GM12878 (cell line): ENCODE data around the gene ADCY9. TPM values are rescaled to one million over a fixed set of nuclear protein-coding genes. Genes with fewer than 3 reads are reported as not detected.

ENCODE experiments used
- ATAC-seq: fragments of 200-7000 bp; cut with Tn5 transposase; 3 replicates; pipeline ENCODE4 v1.9.1; 2020; ENCODE audit warnings: mild to moderate bottlenecking, moderate library complexity
- BruUV-seq: library from RNA; stranded (reverse); fragments of 400-500 nt; replicated peaks from 2 replicates; lab custom pipeline; 2021; lab: Mats Ljungman, UMichigan
- CTCF ChIA-PET: fragments of 300-600 bp; sonication (Branson Sonifier 250); formaldehyde crosslinking; extraction: SDS; loops from one replicate; lab custom pipeline; 2021; ENCODE audit warnings: inconsistent platforms; lab: Yijun Ruan, JAX
- POLR2A ChIA-PET: fragments of 350-600 bp; formaldehyde crosslinking; extraction: SDS; loops from one replicate; lab custom pipeline; 2021; ENCODE audit warnings: inconsistent platforms; lab: Charles Lee
- RAD21 ChIA-PET: fragments of 300-600 bp; sonication (Branson Sonifier 250); formaldehyde crosslinking; loops from one replicate; lab custom pipeline; 2023; ENCODE audit warnings: antibody characterized with exemption; ENCODE audit not compliant: unreplicated experiment; lab: Charles Lee
- SMC1A ChIA-PET: fragments of 300-600 bp; sonication (Branson Sonifier 250); formaldehyde crosslinking; loops from one replicate; lab custom pipeline; 2023; ENCODE audit not compliant: unreplicated experiment, uncharacterized antibody; lab: Charles Lee
- DNase-seq: peaks from one replicate; pipeline ENCODE4 v3.0.0-alpha.2; 2011; ENCODE audit warnings: low read depth, low spot score
- FAIRE-seq: peaks from 3 replicates; lab custom pipeline; 2011; peaks lifted over from hg19 to GRCh38; lab: Jason Lieb, UNC
- H2AFZ ChIP-seq: 2 replicates; pipeline ENCODE4 v1.6.0; 2011; ENCODE audit warnings: low read depth, low read length, control low read depth; ENCODE audit not compliant: control insufficient read depth
- H3K27ac ChIP-seq: 2 replicates; pipeline ENCODE4 v1.5.1; 2011; ENCODE audit warnings: control low read depth; ENCODE audit not compliant: control insufficient read depth, insufficient read depth
- H3K27me3 ChIP-seq, 2 experiments: replicated peaks in 1 of 2; 2 replicates each; pipeline versions ENCODE4 v1.6.0 to v1.6.1; 2011; ENCODE audit warnings: low read length in 1 of 2; ENCODE audit not compliant: control insufficient read depth in 2 of 2, insufficient read depth in 2 of 2
- H3K36me3 ChIP-seq, 2 experiments: 2 replicates each; pipeline ENCODE4 v1.5.1; 2011; ENCODE audit warnings: low read length in 1 of 2; ENCODE audit not compliant: control insufficient read depth in 2 of 2, insufficient read depth in 2 of 2
- H3K4me1 ChIP-seq: 2 replicates; pipeline ENCODE4 v1.6.1; 2011; ENCODE audit warnings: mild to moderate bottlenecking, low read length, moderate library complexity, mixed read lengths; ENCODE audit not compliant: control insufficient read depth, insufficient read depth
- H3K4me2 ChIP-seq: 2 replicates; pipeline ENCODE4 v1.6.0; 2011; ENCODE audit warnings: control low read depth; ENCODE audit not compliant: control insufficient read depth, insufficient read depth
- H3K4me3 ChIP-seq: fragments of 200-600 bp; sonication (generic); 2 replicates; pipeline ENCODE4 v1.5.1; 2016
- H3K79me2 ChIP-seq: 2 replicates; pipeline ENCODE4 v1.6.0; 2011; ENCODE audit warnings: low read length; ENCODE audit not compliant: control insufficient read depth, insufficient read depth
- H3K9ac ChIP-seq: 2 replicates; pipeline ENCODE4 v1.8.0; 2011; ENCODE audit warnings: low read length, control low read depth, mixed read lengths; ENCODE audit not compliant: control insufficient read depth, insufficient read depth
- H3K9me3 ChIP-seq: replicated peaks from 3 replicates; pipeline ENCODE4 v1.5.1; 2011; ENCODE audit warnings: mild to moderate bottlenecking, low read length; ENCODE audit not compliant: control insufficient read depth, insufficient read depth
- H4K20me1 ChIP-seq: 2 replicates; pipeline ENCODE4 v1.6.0; 2011; ENCODE audit not compliant: control insufficient read depth, insufficient read depth
- CBX3 ChIP-seq: fragments of 200-600 bp; sonication (generic); IDR thresholded peaks from 2 replicates; pipeline ENCODE4 v1.6.1; 2016; ENCODE audit warnings: low read depth, borderline replicate concordance
- CHD1 ChIP-seq: IDR thresholded peaks from 2 replicates; pipeline ENCODE4 v1.6.1; 2012; ENCODE audit warnings: low read depth, low read length, improper control_type of control experiment
- CREB1 ChIP-seq: IDR thresholded peaks from 2 replicates; pipeline ENCODE4 v1.6.1; 2012; ENCODE audit warnings: low read depth, mild to moderate bottlenecking, inconsistent platforms
- EED ChIP-seq: sonication (generic); IDR thresholded peaks from 2 replicates; pipeline ENCODE4 v1.6.1; 2016; ENCODE audit warnings: antibody characterized with exemption, low read depth
- MEF2A ChIP-seq: IDR thresholded peaks from 2 replicates; pipeline ENCODE4 v1.6.1; 2011; ENCODE audit warnings: low read depth, mild to moderate bottlenecking, low read length, moderate library complexity; ENCODE audit not compliant: insufficient read depth
- MXI1 ChIP-seq: fragments of 150-350 bp; IDR thresholded peaks from 2 replicates; pipeline ENCODE4 v1.6.1; 2011; ENCODE audit warnings: low read depth, mild to moderate bottlenecking, inconsistent platforms, low read length, improper control_type of control experiment
- RAD21 ChIP-seq: IDR thresholded peaks from 2 replicates; pipeline ENCODE4 v1.6.1; 2011; ENCODE audit warnings: mild to moderate bottlenecking, low read depth, low read length, moderate library complexity; ENCODE audit not compliant: insufficient read depth
- SMAD1 ChIP-seq: fragments of 450-650 bp; IDR thresholded peaks from 2 replicates; pipeline ENCODE4 v1.6.1; 2018; ENCODE audit warnings: mild to moderate bottlenecking, low read depth; ENCODE audit not compliant: partially characterized antibody
- SMARCA5 ChIP-seq: fragments of 450-650 bp; IDR thresholded peaks from 2 replicates; pipeline ENCODE4 v1.6.1; 2017; ENCODE audit warnings: mild to moderate bottlenecking
- SREBF1 ChIP-seq: IDR thresholded peaks from 2 replicates; pipeline ENCODE4 v1.6.1; 2012; ENCODE audit warnings: mild to moderate bottlenecking, low read length
- SREBF2 ChIP-seq: IDR thresholded peaks from 2 replicates; pipeline ENCODE4 v1.6.1; 2012; ENCODE audit warnings: mild to moderate bottlenecking, low read length
- TBL1XR1 ChIP-seq: IDR thresholded peaks from 2 replicates; pipeline ENCODE4 v1.6.1; 2012; ENCODE audit warnings: low read depth, low read length, improper control_type of control experiment
- TCF7 ChIP-seq: IDR thresholded peaks from 2 replicates; pipeline ENCODE4 v1.6.1; 2014; ENCODE audit warnings: antibody characterized with exemption, borderline replicate concordance
- ZNF217 ChIP-seq: fragments of 450-650 bp; IDR thresholded peaks from 2 replicates; pipeline ENCODE4 v1.6.1; 2017; ENCODE audit warnings: antibody characterized with exemption, mild to moderate bottlenecking
- WGBS: methylation state at CpG from one replicate; pipeline ENCODE4 v1.1.6; 2016; ENCODE audit warnings: low lambda C conversion rate; ENCODE audit not compliant: insufficient replicate concordance, insufficient coverage; ENCODE audit errors: missing lambda C conversion rate; 5-methylcytosine and 5-hydroxymethylcytosine counted together
- in situ Hi-C: fragments of 300-500 bp; cut with MboI; formaldehyde crosslinking; loops from 9 replicates; pipeline ENCODE4 v1.14.3; 2018; ENCODE audit warnings: mixed read lengths
- intact Hi-C: fragments of 100-400 bp; cut with micrococcal nuclease; formaldehyde crosslinking; loops from one replicate; pipeline ENCODE4 v1.14.2; 2022; ENCODE audit not compliant: unreplicated experiment
- polyA plus RNA-seq, 11 experiments: library from polyadenylated mRNA; depleted of rRNA in 4 of 11; unstranded in 6 of 11; stranded (reverse) in 5 of 11; fragments of >200 nt; fragmentation: Nextera tagmentation in 4 of 11; fragmentation: Illumina TruSeq in 1 of 11; extraction: Ambion mirVana in 4 of 11; extraction: Trizol in 1 of 11; gene quantifications; 1 replicate in 1 of 11; 2 replicates in 10 of 11; pipeline versions ENCODE4 v1.2.1 to v1.2.3, GENCODE V29; 2011 to 2016; ENCODE audit warnings: inconsistent platforms in 2 of 11, missing spikeins in 2 of 11, low read depth in 1 of 11
- total RNA-seq, 4 experiments: library from RNA; depleted of rRNA in 3 of 4; stranded (reverse); fragments of >200 nt in 3 of 4; fragmentation: Illumina TruSeq in 1 of 4; extraction: Trizol in 1 of 4; gene quantifications; 2 replicates each; pipeline versions ENCODE4 v1.2.1 to v1.2.3, GENCODE V29; 2013 to 2021
- TF ChIP-seq, protein P1 (sequence below): fragments of 450-650 bp; IDR thresholded peaks from 2 replicates; pipeline ENCODE4 v1.6.1; 2016; ENCODE audit warnings: mild to moderate bottlenecking
- TF ChIP-seq, protein P2 (sequence below): fragments of 450-650 bp; conservative IDR thresholded peaks from 2 replicates; pipeline ENCODE4 v1.6.1; 2017; ENCODE audit warnings: mild to moderate bottlenecking, moderate library complexity
- TF ChIP-seq, protein P3 (sequence below): fragments of 450-650 bp; IDR thresholded peaks from 2 replicates; pipeline ENCODE4 v1.6.1; 2017; ENCODE audit warnings: mild to moderate bottlenecking
- TF ChIP-seq, protein P4 (sequence below): fragments of 450-650 bp; IDR thresholded peaks from 2 replicates; pipeline ENCODE4 v1.6.1; 2018; ENCODE audit warnings: mild to moderate bottlenecking, low read depth, moderate library complexity; ENCODE audit not compliant: partially characterized antibody

ADCY9 gene
- total and polyA plus RNA-seq, 10 of the 15 experiments (the other 5 are each of a cell fraction or from before 2014, with no cell fraction given), result 0.09 to 0.41 (median 0.15) TPM; not detected in 3

DNA sequence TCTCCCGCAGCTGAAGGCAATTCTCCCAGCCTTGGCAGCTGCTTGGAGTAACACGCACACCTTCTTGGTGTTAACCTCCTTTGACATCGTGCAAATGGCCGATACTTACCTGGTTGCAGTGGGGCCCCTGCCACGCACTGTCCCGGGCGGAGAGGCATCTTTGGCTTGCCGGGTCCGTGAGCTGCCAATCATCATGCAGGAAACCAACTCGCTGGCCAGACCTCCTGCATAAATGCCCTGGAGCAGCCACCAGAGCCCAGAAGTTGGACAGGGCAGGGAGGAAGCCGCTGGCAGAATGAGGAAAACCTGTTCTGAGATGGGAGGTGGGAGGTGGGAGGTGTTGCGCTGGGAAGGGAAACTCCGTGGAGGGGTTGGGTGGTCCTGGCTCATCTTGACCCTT lies 194.0 kb downstream of the ADCY9 start (continued):
- TF ChIP-seq CBX3 (no peak), SMARCA5 (no peak), CREB1 (no peak), SMAD1 (no peak), ZNF217 (no peak)
- TF ChIP-seq, all 136 proteins: peak for 0

DNA sequence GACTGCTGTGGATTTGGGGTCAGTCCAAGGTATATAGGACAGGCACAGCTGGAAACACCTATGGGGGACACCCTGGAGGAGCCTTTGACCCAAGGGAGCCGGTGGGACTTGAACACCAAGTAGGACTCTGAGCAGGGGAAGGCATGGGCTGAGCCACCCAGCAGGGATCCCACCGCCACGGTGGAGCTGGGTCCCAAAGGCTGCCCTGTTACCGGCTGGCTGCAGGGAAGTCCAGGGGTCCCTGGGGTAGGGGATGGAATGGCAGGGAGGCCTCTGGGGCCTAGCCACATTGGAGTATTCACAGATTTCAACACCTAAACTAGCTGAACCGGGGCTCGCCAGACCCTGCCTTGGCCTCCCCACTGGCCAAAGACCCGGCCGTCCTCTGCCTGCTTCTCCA lies 196.0 kb downstream of the ADCY9 start:
- Histone ChIP-seq H3K27ac (no peak overlapping the region), H3K9me3 (peaks cover 2% of the 10 kb centered on the region; the same call in 2 of the 3 replicates), H3K79me2 (no peaks in the 10 kb centered on the region), H3K36me3 (no peaks in the 10 kb centered on the region), H3K9ac (no peak overlapping the region), H4K20me1 (no peaks in the 10 kb centered on the region; the same call in 1 of the 2 replicates), H3K27me3 (no peaks in the 10 kb centered on the region), H3K4me2 (no peak overlapping the region), H3K4me3 (no peak overlapping the region), H2AFZ (no peak overlapping the region), H3K4me1 (no peaks in the 10 kb centered on the region)
- WGBS, result 55% methylated on average over 8 of the region's 8 CpGs
- DNase-seq, result no peak
- ChIA-PET RAD21 (no interaction called here), SMC1A (no interaction called here), CTCF (interaction anchor here (0.8 kb wide), 1 partner anchor 19 kb away, joined by 3 read pairs; no protein-coding TSS in a partner anchor), POLR2A (no interaction called here)
- in situ Hi-C loops, result no loop called here
- no peak for FAIRE-seq
- intact Hi-C loops, result no loop called here
- no peak for ATAC-seq
- no TSS peak for BruUV-seq
- no peak for TF ChIP-seq CHD1
- TF ChIP-seq EED, result no peak
- TF ChIP-seq SREBF1, result no peak
- no peak for TF ChIP-seq MEF2A
- no peak for TF ChIP-seq TBL1XR1
- no peak for TF ChIP-seq SREBF2
- TF ChIP-seq, protein P1, sequence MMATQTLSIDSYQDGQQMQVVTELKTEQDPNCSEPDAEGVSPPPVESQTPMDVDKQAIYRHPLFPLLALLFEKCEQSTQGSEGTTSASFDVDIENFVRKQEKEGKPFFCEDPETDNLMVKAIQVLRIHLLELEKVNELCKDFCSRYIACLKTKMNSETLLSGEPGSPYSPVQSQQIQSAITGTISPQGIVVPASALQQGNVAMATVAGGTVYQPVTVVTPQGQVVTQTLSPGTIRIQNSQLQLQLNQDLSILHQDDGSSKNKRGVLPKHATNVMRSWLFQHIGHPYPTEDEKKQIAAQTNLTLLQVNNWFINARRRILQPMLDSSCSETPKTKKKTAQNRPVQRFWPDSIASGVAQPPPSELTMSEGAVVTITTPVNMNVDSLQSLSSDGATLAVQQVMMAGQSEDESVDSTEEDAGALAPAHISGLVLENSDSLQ, result no peak
- no peak for TF ChIP-seq RAD21
- TF ChIP-seq CREB1, result no peak
- TF ChIP-seq MXI1, result no peak
- TF ChIP-seq, protein P2, sequence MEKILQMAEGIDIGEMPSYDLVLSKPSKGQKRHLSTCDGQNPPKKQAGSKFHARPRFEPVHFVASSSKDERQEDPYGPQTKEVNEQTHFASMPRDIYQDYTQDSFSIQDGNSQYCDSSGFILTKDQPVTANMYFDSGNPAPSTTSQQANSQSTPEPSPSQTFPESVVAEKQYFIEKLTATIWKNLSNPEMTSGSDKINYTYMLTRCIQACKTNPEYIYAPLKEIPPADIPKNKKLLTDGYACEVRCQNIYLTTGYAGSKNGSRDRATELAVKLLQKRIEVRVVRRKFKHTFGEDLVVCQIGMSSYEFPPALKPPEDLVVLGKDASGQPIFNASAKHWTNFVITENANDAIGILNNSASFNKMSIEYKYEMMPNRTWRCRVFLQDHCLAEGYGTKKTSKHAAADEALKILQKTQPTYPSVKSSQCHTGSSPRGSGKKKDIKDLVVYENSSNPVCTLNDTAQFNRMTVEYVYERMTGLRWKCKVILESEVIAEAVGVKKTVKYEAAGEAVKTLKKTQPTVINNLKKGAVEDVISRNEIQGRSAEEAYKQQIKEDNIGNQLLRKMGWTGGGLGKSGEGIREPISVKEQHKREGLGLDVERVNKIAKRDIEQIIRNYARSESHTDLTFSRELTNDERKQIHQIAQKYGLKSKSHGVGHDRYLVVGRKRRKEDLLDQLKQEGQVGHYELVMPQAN, result no peak
- TF ChIP-seq, protein P3, sequence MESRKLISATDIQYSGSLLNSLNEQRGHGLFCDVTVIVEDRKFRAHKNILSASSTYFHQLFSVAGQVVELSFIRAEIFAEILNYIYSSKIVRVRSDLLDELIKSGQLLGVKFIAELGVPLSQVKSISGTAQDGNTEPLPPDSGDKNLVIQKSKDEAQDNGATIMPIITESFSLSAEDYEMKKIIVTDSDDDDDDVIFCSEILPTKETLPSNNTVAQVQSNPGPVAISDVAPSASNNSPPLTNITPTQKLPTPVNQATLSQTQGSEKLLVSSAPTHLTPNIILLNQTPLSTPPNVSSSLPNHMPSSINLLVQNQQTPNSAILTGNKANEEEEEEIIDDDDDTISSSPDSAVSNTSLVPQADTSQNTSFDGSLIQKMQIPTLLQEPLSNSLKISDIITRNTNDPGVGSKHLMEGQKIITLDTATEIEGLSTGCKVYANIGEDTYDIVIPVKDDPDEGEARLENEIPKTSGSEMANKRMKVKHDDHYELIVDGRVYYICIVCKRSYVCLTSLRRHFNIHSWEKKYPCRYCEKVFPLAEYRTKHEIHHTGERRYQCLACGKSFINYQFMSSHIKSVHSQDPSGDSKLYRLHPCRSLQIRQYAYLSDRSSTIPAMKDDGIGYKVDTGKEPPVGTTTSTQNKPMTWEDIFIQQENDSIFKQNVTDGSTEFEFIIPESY, result no peak
- TF ChIP-seq TCF7, result no peak
- TF ChIP-seq, protein P4, sequence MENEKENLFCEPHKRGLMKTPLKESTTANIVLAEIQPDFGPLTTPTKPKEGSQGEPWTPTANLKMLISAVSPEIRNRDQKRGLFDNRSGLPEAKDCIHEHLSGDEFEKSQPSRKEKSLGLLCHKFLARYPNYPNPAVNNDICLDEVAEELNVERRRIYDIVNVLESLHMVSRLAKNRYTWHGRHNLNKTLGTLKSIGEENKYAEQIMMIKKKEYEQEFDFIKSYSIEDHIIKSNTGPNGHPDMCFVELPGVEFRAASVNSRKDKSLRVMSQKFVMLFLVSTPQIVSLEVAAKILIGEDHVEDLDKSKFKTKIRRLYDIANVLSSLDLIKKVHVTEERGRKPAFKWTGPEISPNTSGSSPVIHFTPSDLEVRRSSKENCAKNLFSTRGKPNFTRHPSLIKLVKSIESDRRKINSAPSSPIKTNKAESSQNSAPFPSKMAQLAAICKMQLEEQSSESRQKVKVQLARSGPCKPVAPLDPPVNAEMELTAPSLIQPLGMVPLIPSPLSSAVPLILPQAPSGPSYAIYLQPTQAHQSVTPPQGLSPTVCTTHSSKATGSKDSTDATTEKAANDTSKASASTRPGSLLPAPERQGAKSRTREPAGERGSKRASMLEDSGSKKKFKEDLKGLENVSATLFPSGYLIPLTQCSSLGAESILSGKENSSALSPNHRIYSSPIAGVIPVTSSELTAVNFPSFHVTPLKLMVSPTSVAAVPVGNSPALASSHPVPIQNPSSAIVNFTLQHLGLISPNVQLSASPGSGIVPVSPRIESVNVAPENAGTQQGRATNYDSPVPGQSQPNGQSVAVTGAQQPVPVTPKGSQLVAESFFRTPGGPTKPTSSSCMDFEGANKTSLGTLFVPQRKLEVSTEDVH, result no peak
